GM23338 (cell line): Measurements from ENCODE around the gene SOWAHA. TPM values are rescaled to one million over a fixed set of nuclear protein-coding genes. Genes with fewer than 3 reads are reported as not detected.

Source experiments
- ATAC-seq: fragments of 200-7000 bp; cut with Tn5 transposase; 3 replicates; pipeline ENCODE4 v1.9.1; 2020
- DNase-seq: peaks from one replicate; pipeline ENCODE4 v3.0.0-alpha.2; 2015; ENCODE audit warnings: low spot score
- H2AFZ ChIP-seq: fragments of 200-600 bp; sonication (generic); 2 replicates; pipeline ENCODE4 v1.8.0; 2016; ENCODE audit warnings: antibody characterized with exemption, mild to moderate bottlenecking, moderate library complexity
- H3F3A ChIP-seq: fragments of 200-600 bp; sonication (generic); replicated peaks from 2 replicates; pipeline ENCODE4 v1.8.0; 2017; ENCODE audit warnings: antibody characterized with exemption, mixed run types, low read depth
- H3K27ac ChIP-seq: fragments of 200-600 bp; sonication (generic); 2 replicates; pipeline ENCODE4 v1.6.1; 2016; ENCODE audit warnings: low read depth
- H3K27me3 ChIP-seq: fragments of 200-600 bp; sonication (generic); 2 replicates; pipeline ENCODE4 v1.8.0; 2016; ENCODE audit warnings: mild to moderate bottlenecking, mixed run types, moderate library complexity; ENCODE audit not compliant: insufficient read depth
- H3K36me3 ChIP-seq: fragments of 200-600 bp; sonication (generic); 2 replicates; pipeline ENCODE4 v1.8.0; 2016; ENCODE audit warnings: mild to moderate bottlenecking; ENCODE audit not compliant: insufficient read depth
- H3K4me1 ChIP-seq: fragments of 200-600 bp; sonication (generic); 2 replicates; pipeline ENCODE4 v1.8.0; 2016; ENCODE audit warnings: mild to moderate bottlenecking, moderate library complexity; ENCODE audit not compliant: insufficient read depth
- H3K4me2 ChIP-seq: fragments of 200-600 bp; sonication (generic); 2 replicates; pipeline ENCODE4 v1.7.1; 2017; ENCODE audit warnings: mixed run types
- H3K4me3 ChIP-seq: fragments of 200-600 bp; sonication (generic); 2 replicates; pipeline ENCODE4 v1.6.1; 2016; ENCODE audit warnings: mixed run types
- H3K79me2 ChIP-seq: fragments of 200-600 bp; sonication (generic); replicated peaks from 2 replicates; pipeline ENCODE4 v1.8.0; 2017; ENCODE audit warnings: mild to moderate bottlenecking; ENCODE audit not compliant: insufficient read depth
- H3K9me2 ChIP-seq: fragments of 200-600 bp; sonication (generic); 2 replicates; pipeline ENCODE4 v1.8.0; 2017; ENCODE audit not compliant: insufficient read depth
- H4K20me1 ChIP-seq: fragments of 200-600 bp; sonication (generic); replicated peaks from 2 replicates; pipeline ENCODE4 v1.8.0; 2017; ENCODE audit warnings: mild to moderate bottlenecking; ENCODE audit not compliant: insufficient read depth
- H3K27ac Mint-ChIP-seq: 2 replicates; pipeline ENCODE4 v1.8.0; 2020; ENCODE audit warnings: inconsistent platforms, mild to moderate bottlenecking, moderate library complexity, mixed read lengths
- H3K27me3 Mint-ChIP-seq: 3 replicates; pipeline ENCODE4 v1.8.0; 2022; ENCODE audit warnings: low read depth, mild to moderate bottlenecking, moderate library complexity, mixed read lengths, inconsistent platforms; ENCODE audit not compliant: insufficient read depth, poor library complexity
- H3K36me3 Mint-ChIP-seq: 3 replicates; pipeline ENCODE4 v1.8.0; 2021; ENCODE audit warnings: low read depth, mild to moderate bottlenecking, inconsistent platforms, moderate library complexity, mixed read lengths
- H3K4me1 Mint-ChIP-seq: 3 replicates; pipeline ENCODE4 v1.8.0; 2020; ENCODE audit warnings: mild to moderate bottlenecking, inconsistent platforms, mixed read lengths
- H3K4me3 Mint-ChIP-seq: 3 replicates; pipeline ENCODE4 v1.8.0; 2021; ENCODE audit warnings: moderate library complexity, mild to moderate bottlenecking, inconsistent platforms, mixed read lengths
- H3K9me3 Mint-ChIP-seq: 3 replicates; pipeline ENCODE4 v1.8.0; 2020; ENCODE audit warnings: moderate library complexity, mild to moderate bottlenecking, inconsistent platforms, mixed read lengths
- CREB1 ChIP-seq: fragments of 250-450 bp; sonication (Bioruptor Pico); IDR thresholded peaks from 2 replicates; pipeline ENCODE4 v1.5.0; 2020; ENCODE audit warnings: low read depth, mild to moderate bottlenecking, moderate library complexity
- CTCF ChIP-seq, 2 experiments: fragments of 200-600 bp in 1 of 2; sonication (generic) in 1 of 2; conservative IDR thresholded peaks; 2 replicates each; pipeline versions ENCODE4 v1.5.1 to v1.6.1; 2016 to 2017; ENCODE audit warnings: antibody characterized with exemption in 2 of 2, low read depth in 2 of 2, mild to moderate bottlenecking in 2 of 2, moderate library complexity in 1 of 2
- ETS1 ChIP-seq: IDR thresholded peaks from 2 replicates; pipeline ENCODE4 v1.6.1; 2016; ENCODE audit warnings: antibody characterized with exemption
- EZH2 ChIP-seq: fragments of 200-600 bp; sonication (generic); IDR thresholded peaks from one replicate; pipeline ENCODE4 v1.8.0; 2017; ENCODE audit warnings: antibody characterized with exemption, mild to moderate bottlenecking, low read depth; ENCODE audit not compliant: unreplicated experiment
- EZH2phosphoT487 ChIP-seq: fragments of 200-600 bp; sonication (generic); IDR thresholded peaks from one replicate; pipeline ENCODE4 v1.8.1; 2018; ENCODE audit warnings: antibody characterized with exemption; ENCODE audit not compliant: unreplicated experiment
- JUNB ChIP-seq: IDR thresholded peaks from one replicate; pipeline ENCODE4 v1.6.1; 2016; ENCODE audit warnings: antibody characterized with exemption; ENCODE audit not compliant: unreplicated experiment
- NANOG ChIP-seq: IDR thresholded peaks from 2 replicates; pipeline ENCODE4 v1.6.1; 2016; ENCODE audit warnings: antibody characterized with exemption, borderline replicate concordance
- POLR2AphosphoS5 ChIP-seq: IDR thresholded peaks from 2 replicates; pipeline ENCODE4 v1.6.1; 2016; ENCODE audit warnings: antibody characterized with exemption, low read depth
- REST ChIP-seq: IDR thresholded peaks from one replicate; pipeline ENCODE4 v1.6.1; 2018; ENCODE audit warnings: antibody characterized with exemption; ENCODE audit not compliant: unreplicated experiment
- STAT1 ChIP-seq: IDR thresholded peaks from one replicate; pipeline ENCODE4 v1.6.1; 2016; ENCODE audit warnings: antibody characterized with exemption; ENCODE audit not compliant: unreplicated experiment
- ZNF114 ChIP-seq: fragments of 250-450 bp; sonication (Bioruptor Pico); IDR thresholded peaks from 2 replicates; pipeline ENCODE4 v1.5.0; 2020; ENCODE audit warnings: mild to moderate bottlenecking, moderate library complexity
- ZNF331 ChIP-seq: fragments of 250-450 bp; sonication (Bioruptor Pico); IDR thresholded peaks from 2 replicates; pipeline ENCODE4 v1.5.0; 2020; ENCODE audit warnings: low read depth, mild to moderate bottlenecking, moderate library complexity
- ZNF462 ChIP-seq: fragments of 250-450 bp; sonication (Bioruptor Pico); IDR thresholded peaks from 2 replicates; pipeline ENCODE4 v1.5.0; 2020; ENCODE audit warnings: mild to moderate bottlenecking, moderate library complexity
- polyA plus RNA-seq: library from polyadenylated mRNA; unstranded; fragments of >200 nt; fragmentation: Nextera tagmentation; extraction: Ambion mirVana; gene quantifications from 2 replicates; pipeline ENCODE4 v1.2.1, GENCODE V29; 2016
- total RNA-seq: library from RNA; depleted of rRNA; stranded (reverse); fragments of >200 nt; shearing (Covaris generic); gene quantifications from 2 replicates; pipeline ENCODE4 v1.2.3, GENCODE V29; 2014

SOWAHA gene
- total and polyA plus RNA-seq, 2 experiments from 2014 or later = 0.18 to 0.52 TPM

- no peak for DNase-seq
- Histone ChIP-seq H3F3A (no peaks in the 10 kb centered on the region), H3K4me3 (no peak overlapping the region), H3K27ac (no peak overlapping the region), H4K20me1 (no peaks in the 10 kb centered on the region), H3K4me1 (no peaks in the 10 kb centered on the region), H2AFZ (no peak overlapping the region), H3K79me2 (0 out of 2 replicates have a peak, but pooled peaks cover 4% of the 10 kb centered on the region), H3K9me2 (no peaks in the 10 kb centered on the region), H3K27me3 (no peaks in the 10 kb centered on the region), H3K36me3 (no peaks in the 10 kb centered on the region), H3K4me2 (no peak overlapping the region)
- no peak for TF ChIP-seq ZNF331 (CRISPR knock-in tag)
- TF ChIP-seq REST = no peak
- TF ChIP-seq ZNF114 = no peak
- no peak for TF ChIP-seq CREB1 (CRISPR knock-in tag)
- no peak for TF ChIP-seq ZNF462 (CRISPR knock-in tag)
- no peak for TF ChIP-seq STAT1
- no peak for TF ChIP-seq NANOG
- no peak for TF ChIP-seq POLR2AphosphoS5
- no peak for TF ChIP-seq JUNB
- no peak for TF ChIP-seq ETS1
- TF ChIP-seq EZH2 = no peak
- TF ChIP-seq EZH2phosphoT487 = no peak
- no peak for TF ChIP-seq CTCF (conservative IDR thresholded peaks at IDR 0.05; ENCODE audit: low read depth in 2 of 2)
- H3K36me3 Mint-ChIP-seq = peaks cover 15% of the 10 kb centered on the region; the same call in 1 of the 3 replicates
- H3K4me1 Mint-ChIP-seq = no peaks in the 10 kb centered on the region
- H3K27ac Mint-ChIP-seq = no peak overlapping the region
- H3K4me3 Mint-ChIP-seq = no peak overlapping the region
- H3K27me3 Mint-ChIP-seq = peaks cover 10% of the 10 kb centered on the region
- no peaks in the 10 kb centered on the region for H3K9me3 Mint-ChIP-seq
- no peak for ATAC-seq
These were observed 48.3 kb upstream of the SOWAHA start for GRCh38 chr5:132764671-132765238.
